ENCODE data around the gene SHC4. TPM values are rescaled to one million over a fixed set of nuclear protein-coding genes. Genes with fewer than 3 reads are reported as not detected.
A peak's percentile ranks its signal among the peaks of the same experiment; 100 is the strongest.

SHC4 gene
- polyA plus RNA-seq, 1 of the 3 experiments (the other 2 are of a cell fraction), result 1.6 TPM

- H3K9ac ChIP-seq, result peak overlapping the region; percentile 38; the same call in 1 of the 2 replicates
- peaks cover 0 to 55% of the 10 kb centered on the region in 2 experiments; a peak in 2 of 4 replicates for H3K4me1 ChIP-seq (ENCODE audit: control insufficient read depth in 1 of 2, insufficient read depth in 2 of 2, low read depth in 1 of 2, low read length in 1 of 2)
- peak overlapping the region in 1 of 2 experiments; percentile 96; a peak in 2 of 4 replicates for H3K27ac ChIP-seq (ENCODE audit: low read depth in 2 of 2, low read length in 1 of 2)
- H4K20me1 ChIP-seq (ENCODE audit: insufficient read depth), result no peaks in the 10 kb centered on the region
- WGBS (ENCODE audit: low lambda C conversion rate), result 11% methylated on average over 2 of the region's 4 CpGs
- peak overlapping the region; percentile 67 for H3K4me2 ChIP-seq
- no peaks in the 10 kb centered on the region for H3K9me2 ChIP-seq
- DNase-seq, result no peak
- peak overlapping the region; percentile 42; the same call in 1 of the 2 replicates for H2AFZ ChIP-seq (ENCODE audit: low read depth)
- no peaks in the 10 kb centered on the region for H3K36me3 ChIP-seq (replicated peaks in 1 of 2; ENCODE audit: control insufficient read depth in 1 of 2, insufficient read depth in 2 of 2, low read length in 1 of 2)
- H3F3A ChIP-seq (replicated peaks; ENCODE audit: insufficient read depth), result peaks cover 36% of the 10 kb centered on the region
- H3K9me3 ChIP-seq, result no peaks in the 10 kb centered on the region
- POLR2A ChIA-PET, result no interaction called here
- CTCF ChIA-PET, result interaction anchor here (1.1 to 1.5 kb wide), 2 partner anchors 36 to 78 kb away, joined by 3 read pairs; no protein-coding TSS in a partner anchor
- no peaks in the 10 kb centered on the region for H3K79me2 ChIP-seq (ENCODE audit: insufficient read depth)
- H3K4me3 ChIP-seq (ENCODE audit: low read depth in 2 of 2, low read length in 1 of 2), result no peak overlapping the region
- no peaks in the 10 kb centered on the region for H3K27me3 ChIP-seq (ENCODE audit: insufficient read depth)
- TF ChIP-seq PBX3 (IDR thresholded peaks at IDR 0.05) (peak; percentile 84), JUND (IDR thresholded peaks at IDR 0.05) (peak; percentile 89), IRF3 (IDR thresholded peaks at IDR 0.05; ENCODE audit: low read depth, low read length) (no peak), POLR2AphosphoS5 (IDR thresholded peaks at IDR 0.05; ENCODE audit: low read depth, low read length) (peak; percentile 54; the same call in 1 of the 2 replicates), FOSL2 (IDR thresholded peaks at IDR 0.05; ENCODE audit: borderline replicate concordance, low read depth) (peak; percentile 97), FOXM1 (IDR thresholded peaks at IDR 0.05; ENCODE audit: low read depth) (no peak), NFIC (IDR thresholded peaks at IDR 0.05; ENCODE audit: borderline replicate concordance) (peak; percentile 90), SIN3A (IDR thresholded peaks at IDR 0.05; ENCODE audit: borderline replicate concordance, low read depth, low read length) (0 out of 2 replicates have a peak, but pooled peaks have one; percentile 32), EP300 (IDR thresholded peaks at IDR 0.05; ENCODE audit: borderline replicate concordance in 1 of 2, low read depth in 1 of 2, low read length in 1 of 2) (peak in 1 of 2 experiments; percentile 72; a peak in 1 of 4 replicates), CTCF (IDR thresholded peaks at IDR 0.05) (no peak), REST (IDR thresholded peaks at IDR 0.05; ENCODE audit: low read depth, low read length) (no peak), ELF1 (IDR thresholded peaks at IDR 0.05) (no peak), RXRA (IDR thresholded peaks at IDR 0.05; ENCODE audit: borderline replicate concordance, low read depth) (peak; percentile 22; the same call in 1 of the 2 replicates), USF2 (IDR thresholded peaks at IDR 0.05; ENCODE audit: borderline replicate concordance, low read depth, low read length) (no peak), TEAD4 (IDR thresholded peaks at IDR 0.05; ENCODE audit: borderline replicate concordance, insufficient read depth) (0 out of 2 replicates have a peak, but pooled peaks have one; percentile 38), YY1 (IDR thresholded peaks at IDR 0.05; ENCODE audit: low read depth) (no peak; the same call in 1 of the 2 replicates), ZBTB33 (IDR thresholded peaks at IDR 0.05; ENCODE audit: borderline replicate concordance, low read depth) (no peak), RFX5 (IDR thresholded peaks at IDR 0.05; ENCODE audit: low read length) (no peak), NRF1 (IDR thresholded peaks at IDR 0.05; ENCODE audit: low read depth, low read length) (no peak), RCOR1 (IDR thresholded peaks at IDR 0.05; ENCODE audit: low read length) (no peak), SMC3 (IDR thresholded peaks at IDR 0.05; ENCODE audit: low read depth, low read length) (no peak), FOXJ3 (CRISPR knock-in tag; IDR thresholded peaks at IDR 0.05) (no peak), EZH2phosphoT487 (IDR thresholded peaks at IDR 0.05; ENCODE audit: borderline replicate concordance, low read depth) (no peak)
Measured at GRCh38 chr15:48939648-48940047, 24.1 kb downstream of the SHC4 start.
